ENCODE results near the gene ZNF580.

DNA sequence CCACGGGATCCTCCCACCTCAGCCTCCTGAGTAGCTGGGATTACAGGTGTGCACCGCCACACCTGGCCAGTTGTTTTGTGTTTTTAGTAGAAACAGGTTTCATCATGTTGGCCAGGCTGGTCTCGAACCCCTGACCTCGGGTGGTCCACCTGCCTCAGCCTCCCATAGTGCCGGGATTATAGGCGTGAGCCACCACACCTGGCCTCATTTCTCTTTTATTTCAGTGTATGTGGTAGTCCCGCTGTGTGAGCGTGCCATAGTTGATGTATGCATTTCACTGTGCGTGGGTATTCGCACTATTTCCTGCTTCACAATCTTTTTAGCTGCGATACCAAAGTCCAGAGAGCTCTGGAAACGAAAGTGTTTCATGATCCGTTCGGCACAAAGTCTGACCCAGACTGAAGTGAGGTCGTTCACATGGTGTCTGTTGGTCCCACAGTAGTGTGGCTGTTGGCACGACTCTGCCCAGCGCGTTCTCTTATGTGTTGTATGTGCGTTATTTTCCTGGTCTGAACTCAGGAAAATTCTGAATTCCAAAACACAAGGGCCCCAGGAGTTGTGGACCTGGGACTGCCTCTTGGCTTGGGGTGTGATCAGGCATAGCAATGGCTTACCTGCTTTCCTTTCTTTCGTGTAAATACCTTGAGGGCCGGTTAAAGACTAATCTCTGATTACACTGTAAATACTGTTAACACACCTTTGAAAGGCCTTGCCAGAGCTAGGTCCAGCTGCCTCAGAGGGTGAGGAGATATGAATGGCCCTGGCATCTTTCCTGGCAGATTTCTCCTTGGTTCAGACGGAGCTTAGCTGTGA lies 42.9 kb downstream of the ZNF580 start:
- TF ChIP-seq, protein P1, sequence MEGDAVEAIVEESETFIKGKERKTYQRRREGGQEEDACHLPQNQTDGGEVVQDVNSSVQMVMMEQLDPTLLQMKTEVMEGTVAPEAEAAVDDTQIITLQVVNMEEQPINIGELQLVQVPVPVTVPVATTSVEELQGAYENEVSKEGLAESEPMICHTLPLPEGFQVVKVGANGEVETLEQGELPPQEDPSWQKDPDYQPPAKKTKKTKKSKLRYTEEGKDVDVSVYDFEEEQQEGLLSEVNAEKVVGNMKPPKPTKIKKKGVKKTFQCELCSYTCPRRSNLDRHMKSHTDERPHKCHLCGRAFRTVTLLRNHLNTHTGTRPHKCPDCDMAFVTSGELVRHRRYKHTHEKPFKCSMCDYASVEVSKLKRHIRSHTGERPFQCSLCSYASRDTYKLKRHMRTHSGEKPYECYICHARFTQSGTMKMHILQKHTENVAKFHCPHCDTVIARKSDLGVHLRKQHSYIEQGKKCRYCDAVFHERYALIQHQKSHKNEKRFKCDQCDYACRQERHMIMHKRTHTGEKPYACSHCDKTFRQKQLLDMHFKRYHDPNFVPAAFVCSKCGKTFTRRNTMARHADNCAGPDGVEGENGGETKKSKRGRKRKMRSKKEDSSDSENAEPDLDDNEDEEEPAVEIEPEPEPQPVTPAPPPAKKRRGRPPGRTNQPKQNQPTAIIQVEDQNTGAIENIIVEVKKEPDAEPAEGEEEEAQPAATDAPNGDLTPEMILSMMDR (IDR thresholded peaks at IDR 0.05), result no peak
- no peak for TF ChIP-seq POLR2A (IDR thresholded peaks at IDR 0.05)

All from heart left ventricle (tissue), 13 donors.